ENCODE data around the gene LOC101059915.
"Not testable (repeated sequence)": the region's sequence is repeated elsewhere in the genome, so short reads cannot be mapped to it uniquely, and the experiment has no call there.

The LOC101059915 gene

DNA sequence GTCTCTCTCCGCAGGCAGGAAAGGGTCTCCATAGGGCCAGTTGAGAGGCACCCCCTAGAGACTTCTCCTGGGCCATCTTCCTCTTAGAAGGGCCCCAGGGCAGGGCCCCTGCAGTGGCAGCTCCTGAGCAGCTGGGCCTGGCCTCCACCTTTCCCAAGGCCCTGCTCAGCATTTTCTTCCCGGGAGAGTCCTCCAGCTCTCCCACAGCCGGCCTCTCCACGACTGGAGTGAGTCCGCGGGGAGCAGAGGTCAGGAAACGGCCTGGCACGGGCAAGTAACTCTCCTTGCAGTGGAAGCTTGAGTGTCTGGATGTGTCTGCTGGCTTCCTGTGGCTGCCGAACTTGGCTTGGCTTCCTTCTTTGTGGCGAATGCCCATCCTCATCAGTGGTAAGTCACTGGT is 1.6 kb upstream of the LOC101059915 start:
- no peak for ATAC-seq (ENCODE audit: low read depth)

DNA sequence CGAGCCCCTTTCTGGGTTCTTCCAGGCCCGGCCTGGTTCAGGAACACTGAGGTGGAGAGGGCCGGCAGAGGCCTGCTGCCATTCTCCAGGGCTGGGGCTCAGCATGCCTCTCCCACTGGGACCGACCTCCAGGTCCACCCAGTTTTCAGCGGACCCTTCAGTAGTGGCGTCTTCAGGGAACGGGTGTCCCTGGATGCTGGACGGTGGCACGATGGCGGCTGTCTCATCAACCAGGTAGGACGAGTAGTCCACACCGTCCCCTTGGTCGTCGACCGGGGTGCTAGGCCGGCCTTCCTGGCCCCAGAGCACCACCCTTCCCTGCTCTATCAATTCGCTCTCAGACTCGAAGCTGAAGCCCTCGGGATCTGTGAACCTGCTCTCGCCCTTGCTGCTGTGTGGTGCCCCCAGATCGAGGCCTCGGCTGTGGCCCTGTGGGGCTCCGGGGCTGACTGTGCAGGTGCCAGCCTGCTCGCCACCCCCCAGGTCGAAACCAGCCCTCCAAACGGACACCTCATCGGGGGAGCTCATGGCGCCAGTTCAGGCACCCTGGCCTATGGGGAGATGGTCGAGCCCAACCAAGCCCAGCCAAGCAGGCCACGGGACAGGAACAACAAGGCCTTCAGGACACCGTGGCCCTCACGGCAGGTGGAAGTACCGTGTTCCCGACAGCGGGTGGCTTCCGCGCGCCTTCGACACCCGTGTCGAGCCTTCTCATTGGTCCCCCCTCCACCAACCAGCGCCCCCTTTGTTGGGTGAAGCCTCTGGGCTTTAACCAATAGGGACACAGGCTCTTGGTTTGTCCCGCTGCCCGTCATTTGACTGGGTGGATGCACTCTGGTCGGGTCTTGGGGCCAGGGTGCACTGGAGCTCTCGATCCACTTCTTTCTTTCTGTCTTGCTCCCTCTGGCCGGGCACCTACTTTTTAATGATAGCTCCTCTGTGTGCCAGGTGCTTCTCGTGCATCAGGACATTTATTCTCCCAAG is 814 bp upstream of the LOC101059915 start:
- Histone ChIP-seq H3K27ac (ENCODE audit: poor library complexity, severe bottlenecking) (no peak overlapping the region), H3K4me1 (ENCODE audit: insufficient read depth, poor library complexity, severe bottlenecking) (no peaks in the 10 kb centered on the region), H3K36me3 (ENCODE audit: low read depth) (no peaks in the 10 kb centered on the region), H3K27me3 (ENCODE audit: insufficient read depth, poor library complexity, severe bottlenecking) (no peaks in the 10 kb centered on the region), H3K4me3 (ENCODE audit: severe bottlenecking) (no peak overlapping the region), H3K9me3 (ENCODE audit: severe bottlenecking) (no peaks in the 10 kb centered on the region)
- TF ChIP-seq, protein P1, sequence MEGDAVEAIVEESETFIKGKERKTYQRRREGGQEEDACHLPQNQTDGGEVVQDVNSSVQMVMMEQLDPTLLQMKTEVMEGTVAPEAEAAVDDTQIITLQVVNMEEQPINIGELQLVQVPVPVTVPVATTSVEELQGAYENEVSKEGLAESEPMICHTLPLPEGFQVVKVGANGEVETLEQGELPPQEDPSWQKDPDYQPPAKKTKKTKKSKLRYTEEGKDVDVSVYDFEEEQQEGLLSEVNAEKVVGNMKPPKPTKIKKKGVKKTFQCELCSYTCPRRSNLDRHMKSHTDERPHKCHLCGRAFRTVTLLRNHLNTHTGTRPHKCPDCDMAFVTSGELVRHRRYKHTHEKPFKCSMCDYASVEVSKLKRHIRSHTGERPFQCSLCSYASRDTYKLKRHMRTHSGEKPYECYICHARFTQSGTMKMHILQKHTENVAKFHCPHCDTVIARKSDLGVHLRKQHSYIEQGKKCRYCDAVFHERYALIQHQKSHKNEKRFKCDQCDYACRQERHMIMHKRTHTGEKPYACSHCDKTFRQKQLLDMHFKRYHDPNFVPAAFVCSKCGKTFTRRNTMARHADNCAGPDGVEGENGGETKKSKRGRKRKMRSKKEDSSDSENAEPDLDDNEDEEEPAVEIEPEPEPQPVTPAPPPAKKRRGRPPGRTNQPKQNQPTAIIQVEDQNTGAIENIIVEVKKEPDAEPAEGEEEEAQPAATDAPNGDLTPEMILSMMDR (IDR thresholded peaks at IDR 0.05; ENCODE audit: poor library complexity, severe bottlenecking) = no peak
- no peak for ATAC-seq (ENCODE audit: low read depth)
- no peak for DNase-seq (ENCODE audit: low spot score)

More for the DNA sequence above, 1.6 kb upstream of the LOC101059915 start:
- no peak for DNase-seq (ENCODE audit: low spot score)
- Histone ChIP-seq H3K27me3 (ENCODE audit: insufficient read depth, poor library complexity, severe bottlenecking) (no peaks in the 10 kb centered on the region), H3K4me1 (ENCODE audit: insufficient read depth, poor library complexity, severe bottlenecking) (no peaks in the 10 kb centered on the region), H3K27ac (ENCODE audit: poor library complexity, severe bottlenecking) (no peak overlapping the region), H3K36me3 (ENCODE audit: low read depth) (no peaks in the 10 kb centered on the region), H3K4me3 (ENCODE audit: severe bottlenecking) (no peak overlapping the region), H3K9me3 (ENCODE audit: severe bottlenecking) (no peaks in the 10 kb centered on the region)
- TF ChIP-seq, protein P1 (IDR thresholded peaks at IDR 0.05; ENCODE audit: poor library complexity, severe bottlenecking) = no peak

DNA sequence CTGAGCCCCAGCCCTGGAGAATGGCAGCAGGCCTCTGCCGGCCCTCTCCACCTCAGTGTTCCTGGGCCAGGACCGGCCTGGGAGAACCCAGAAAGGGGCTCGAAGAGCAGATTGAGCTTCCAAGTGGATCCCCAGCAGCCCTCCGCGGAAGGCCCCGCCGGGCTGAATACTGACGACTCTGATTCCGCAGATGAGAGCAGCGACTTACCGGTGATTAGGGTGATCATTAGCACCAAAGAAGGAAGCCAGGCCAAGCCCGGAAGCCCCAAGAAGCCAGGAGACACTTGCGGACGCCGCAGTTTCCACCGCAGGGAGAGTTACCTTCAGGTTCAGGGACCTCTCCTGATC is 876 bp downstream of the LOC101059915 start:
- TF ChIP-seq, protein P1 (IDR thresholded peaks at IDR 0.05; ENCODE audit: poor library complexity, severe bottlenecking) = no peak
- DNase-seq (ENCODE audit: low spot score) (no peak), ATAC-seq (ENCODE audit: low read depth) (no peak)
- Histone ChIP-seq H3K4me1 (ENCODE audit: insufficient read depth, poor library complexity, severe bottlenecking) (no peaks in the 10 kb centered on the region), H3K4me3 (ENCODE audit: severe bottlenecking) (no peak overlapping the region), H3K9me3 (ENCODE audit: severe bottlenecking) (no peaks in the 10 kb centered on the region), H3K27me3 (ENCODE audit: insufficient read depth, poor library complexity, severe bottlenecking) (no peaks in the 10 kb centered on the region), H3K36me3 (ENCODE audit: low read depth) (no peaks in the 10 kb centered on the region), H3K27ac (ENCODE audit: poor library complexity, severe bottlenecking) (no peak overlapping the region)

GRCh38 chrX:71669492-71669891 is 2.1 kb downstream of the LOC101059915 start:
- Histone ChIP-seq H3K27me3 (ENCODE audit: insufficient read depth, poor library complexity, severe bottlenecking) (no peaks in the 10 kb centered on the region), H3K36me3 (ENCODE audit: low read depth) (no peaks in the 10 kb centered on the region), H3K4me3 (ENCODE audit: severe bottlenecking) (no peak overlapping the region), H3K9me3 (ENCODE audit: severe bottlenecking) (no peaks in the 10 kb centered on the region), H3K4me1 (ENCODE audit: insufficient read depth, poor library complexity, severe bottlenecking) (no peaks in the 10 kb centered on the region), H3K27ac (ENCODE audit: poor library complexity, severe bottlenecking) (no peak overlapping the region)
- DNase-seq (ENCODE audit: low spot score) (no peak), ATAC-seq (ENCODE audit: low read depth) (no peak)
- TF ChIP-seq, protein P1 (IDR thresholded peaks at IDR 0.05; ENCODE audit: poor library complexity, severe bottlenecking) = no peak

GRCh38 chrX:71669947-71670346 is 2.6 kb downstream of the LOC101059915 start:
- H3K36me3 ChIP-seq (ENCODE audit: low read depth); H3K9me3 ChIP-seq (ENCODE audit: severe bottlenecking); H3K4me3 ChIP-seq (ENCODE audit: severe bottlenecking); H3K27me3 ChIP-seq (ENCODE audit: insufficient read depth, poor library complexity, severe bottlenecking); H3K27ac ChIP-seq (ENCODE audit: poor library complexity, severe bottlenecking); H3K4me1 ChIP-seq (ENCODE audit: insufficient read depth, poor library complexity, severe bottlenecking); DNase-seq (ENCODE audit: low spot score): not testable (repeated sequence)
- TF ChIP-seq, protein P1 (IDR thresholded peaks at IDR 0.05; ENCODE audit: poor library complexity, severe bottlenecking) = peak; percentile 7
- ATAC-seq (ENCODE audit: low read depth) = peak; percentile 68; the same call in 1 of the 3 replicates

Measured in RWPE2 (cell line).